HL-60/S4 treated with retinoic acid at 250 ng/mL for 4 days and 3 days (cell line): ENCODE data around the gene TCHP.

Experiments
- in situ Hi-C: fragments of 300-500 bp; cut with MboI; formaldehyde crosslinking; loops from 2 replicates; pipeline ENCODE4 v1.7.0; 2022; ENCODE audit warnings: low sequenced_read_pairs

Gene TCHP

DNA sequence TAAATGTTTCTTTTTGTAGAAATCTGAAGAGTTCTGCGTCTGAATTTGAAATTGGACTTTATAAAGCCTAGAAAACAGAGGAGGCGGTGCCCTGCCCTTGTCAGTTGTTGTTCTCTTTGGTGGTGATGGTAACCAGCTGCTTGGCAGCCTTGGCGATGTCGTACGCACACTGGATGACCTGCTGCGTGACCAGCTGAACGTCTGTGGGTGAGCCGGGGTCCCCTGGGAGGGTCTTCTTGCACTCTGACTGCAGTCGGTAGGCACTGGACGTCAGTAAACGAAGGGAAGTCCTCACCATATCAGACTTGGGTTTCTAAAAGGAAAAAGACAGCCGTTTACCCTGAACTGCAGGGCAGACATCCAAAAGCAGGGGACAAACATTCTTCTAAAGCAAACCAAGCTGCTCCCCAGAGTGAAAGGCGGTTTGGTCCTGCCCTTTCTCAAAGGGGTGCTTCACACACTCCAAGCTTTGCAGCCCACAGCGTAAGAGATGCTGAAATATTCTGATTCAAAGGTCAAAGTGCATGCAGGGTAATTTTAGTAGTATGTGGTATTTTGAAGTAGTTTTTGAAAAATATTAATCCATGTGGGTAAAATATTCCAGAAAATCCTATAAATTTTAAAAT is 32.9 kb downstream of the TCHP start:
- in situ Hi-C loops = no loop called here

DNA sequence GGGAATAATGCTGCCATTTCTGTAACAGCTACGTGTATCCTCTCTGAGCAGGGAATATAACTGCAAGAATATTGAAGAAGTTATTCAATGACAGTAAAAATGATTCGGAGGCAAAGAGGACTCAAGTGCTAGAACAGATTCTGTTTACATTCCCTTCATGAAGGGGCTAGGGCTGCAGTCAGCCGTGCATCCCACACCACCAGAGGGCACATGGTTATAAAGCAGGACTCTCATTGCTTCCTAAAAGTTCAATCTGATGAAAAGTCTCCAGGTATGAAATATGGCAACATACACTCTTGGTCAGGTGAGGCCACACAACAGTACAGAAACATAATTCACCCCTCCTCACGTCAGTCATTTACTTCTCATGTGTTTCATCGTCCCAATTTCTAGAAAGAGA is 34.0 kb downstream of the TCHP start:
- in situ Hi-C loops = no loop called here

DNA sequence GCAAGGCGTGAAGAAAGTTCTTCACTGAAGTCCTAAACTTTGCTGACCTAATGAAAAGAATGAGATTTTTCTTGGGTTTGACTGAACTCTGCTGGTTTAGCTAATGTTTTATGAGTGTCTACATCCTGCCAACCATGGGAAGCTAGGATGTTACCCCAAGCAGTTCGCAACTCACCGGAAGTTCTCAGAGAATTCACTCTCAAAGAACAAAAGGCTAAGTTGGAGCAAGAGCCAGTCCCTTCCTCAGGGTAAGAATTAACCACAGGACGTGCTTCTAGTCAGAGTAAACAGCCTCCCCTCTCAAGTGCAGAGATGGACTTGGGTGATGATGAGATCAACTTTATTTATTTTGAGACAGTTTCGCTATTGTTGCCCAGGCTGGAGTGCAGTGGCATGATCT is 37.3 kb downstream of the TCHP start:
- in situ Hi-C loops = no loop called here

DNA sequence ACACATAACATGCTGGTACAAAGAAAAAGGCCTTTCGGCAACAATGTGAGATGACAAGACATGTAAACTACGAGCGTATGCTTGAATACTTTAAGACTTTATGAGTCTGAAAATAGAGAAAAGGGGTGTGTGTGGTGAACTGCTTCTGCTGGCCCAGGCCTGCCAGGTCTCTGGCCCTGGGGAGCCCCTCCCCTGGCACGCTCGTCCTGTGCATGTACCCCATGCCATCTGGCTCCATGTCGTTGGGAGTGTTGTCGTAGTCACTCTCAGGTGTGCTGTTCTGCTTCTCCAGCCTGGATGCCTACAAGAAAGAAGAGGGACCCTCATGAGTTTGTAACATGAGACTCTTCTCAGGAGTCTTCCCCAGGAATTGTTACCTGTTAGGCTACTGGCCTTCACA is 38.9 kb downstream of the TCHP start:
- in situ Hi-C loops = no loop called here

DNA sequence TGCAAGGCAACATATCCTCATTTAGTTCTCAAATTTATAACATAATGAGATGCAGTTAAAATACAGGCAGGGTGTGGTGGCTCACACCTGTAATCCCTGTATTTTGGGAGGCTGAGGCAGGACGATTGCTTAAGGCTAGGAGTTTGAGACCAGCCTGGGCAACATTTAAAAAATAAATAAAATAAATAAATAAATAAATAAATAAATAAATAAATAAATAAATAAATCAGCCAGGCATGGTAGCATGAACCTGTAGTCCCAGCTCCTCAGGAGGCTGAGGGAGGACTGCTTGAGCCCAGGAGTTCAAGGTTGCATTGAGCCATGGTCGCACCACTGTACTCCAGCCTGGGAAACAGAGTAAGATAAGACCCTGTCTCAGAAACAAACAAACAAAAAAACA is 39.4 kb downstream of the TCHP start:
- in situ Hi-C loops = no loop called here

DNA sequence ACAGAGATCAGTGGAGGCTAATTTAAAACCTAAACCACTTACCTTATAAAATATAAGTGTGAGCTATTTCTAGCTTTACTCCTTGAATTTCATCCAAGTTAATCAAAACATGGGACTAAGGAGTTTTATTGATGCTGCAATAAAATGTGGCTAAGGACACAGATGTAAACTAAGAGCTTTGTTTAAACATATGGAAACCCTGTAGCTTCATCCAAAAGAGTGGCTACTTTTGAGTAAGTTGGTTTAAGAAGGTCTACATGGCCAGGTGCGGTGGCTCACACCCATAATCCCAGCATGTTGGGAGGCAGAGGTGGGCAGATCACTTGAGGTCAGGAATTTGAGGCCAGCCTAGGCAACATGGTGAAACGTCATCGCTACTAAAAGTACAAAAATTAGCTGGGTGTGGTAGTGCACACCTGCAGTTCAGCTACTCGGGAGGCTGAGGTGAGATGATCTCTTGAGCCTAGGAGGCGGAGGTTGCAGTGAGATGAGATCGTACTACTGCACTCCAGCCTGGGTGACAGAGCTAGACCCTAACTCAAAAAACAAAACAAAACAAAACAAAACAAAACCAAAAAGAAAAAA is 40.4 kb downstream of the TCHP start:
- in situ Hi-C loops = no loop called here

DNA sequence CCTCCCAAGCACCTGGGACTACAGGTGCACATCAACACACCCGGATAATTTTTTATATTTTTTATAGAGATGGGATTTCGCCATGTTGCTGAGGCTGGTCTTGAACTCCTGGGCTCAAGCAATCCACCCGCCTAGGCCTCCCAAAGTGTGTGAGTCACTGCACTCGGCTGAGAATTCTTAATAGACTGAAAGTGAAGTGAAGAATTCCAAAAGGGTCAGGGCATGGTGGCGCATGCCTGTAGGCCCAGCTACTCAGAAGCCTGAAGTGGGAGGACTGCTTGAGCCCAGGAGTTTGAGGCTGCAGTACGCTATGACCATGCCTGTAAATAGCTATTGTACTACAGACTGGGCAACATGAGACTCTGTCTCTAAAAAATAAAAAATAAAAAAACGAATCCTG is 43.7 kb downstream of the TCHP start:
- in situ Hi-C loops = no loop called here

DNA sequence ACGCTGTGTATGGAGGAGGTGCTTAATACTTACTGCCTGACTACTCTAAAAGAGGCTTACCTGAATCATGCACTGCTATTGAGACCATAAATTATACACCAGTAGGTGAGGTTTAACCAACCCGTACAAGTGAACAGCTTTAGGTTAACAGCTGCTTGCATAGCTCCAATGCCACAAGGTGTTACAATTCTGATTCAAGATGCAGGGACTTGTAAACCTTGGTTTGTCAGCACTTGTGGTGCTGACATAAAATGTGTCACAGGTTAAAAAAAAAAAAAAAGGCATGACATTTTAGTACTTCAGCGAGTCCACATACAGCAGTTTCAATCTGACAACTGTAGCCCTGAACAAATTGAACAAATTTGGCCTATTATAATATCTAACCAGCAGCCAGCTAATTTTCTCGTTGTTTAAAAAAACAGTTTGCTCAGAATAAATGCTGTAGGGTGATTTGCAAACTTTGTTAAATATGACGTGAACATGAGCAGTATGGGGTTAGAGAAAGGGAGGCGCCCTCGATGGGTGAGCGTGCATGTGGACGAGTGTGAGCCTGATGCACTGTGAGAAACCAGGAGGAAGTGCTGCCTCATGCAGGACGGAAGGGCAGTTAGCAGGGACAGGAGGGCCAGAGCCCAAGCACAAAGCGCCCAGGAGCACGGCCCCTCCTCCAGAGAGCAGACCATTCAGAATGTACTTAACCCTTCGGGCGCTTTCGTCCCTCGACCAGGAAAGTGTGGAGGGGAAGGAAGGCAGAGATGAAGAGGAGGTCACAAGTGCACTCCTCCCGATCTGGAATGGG is 44.7 kb downstream of the TCHP start:
- in situ Hi-C loops = no loop called here

DNA sequence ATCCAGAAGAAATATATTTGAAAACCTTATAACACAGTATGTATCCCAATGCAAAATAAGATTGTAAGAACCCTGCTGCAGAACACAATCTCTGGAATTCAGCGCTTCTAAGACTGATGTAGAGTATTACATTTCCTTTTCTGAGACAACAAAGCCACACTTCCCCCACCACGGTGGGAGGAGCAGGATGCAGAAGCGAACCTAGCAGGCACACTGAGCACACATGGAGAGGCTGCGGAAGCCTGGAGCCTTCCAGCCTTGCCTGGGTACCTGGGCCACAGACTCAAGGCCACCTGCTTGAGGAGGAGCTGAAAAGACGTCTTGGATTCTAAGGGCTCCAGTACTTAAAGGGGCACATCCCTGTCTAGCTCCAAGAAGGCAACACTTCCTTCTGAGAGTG is 46.4 kb downstream of the TCHP start:
- in situ Hi-C loops = no loop called here

DNA sequence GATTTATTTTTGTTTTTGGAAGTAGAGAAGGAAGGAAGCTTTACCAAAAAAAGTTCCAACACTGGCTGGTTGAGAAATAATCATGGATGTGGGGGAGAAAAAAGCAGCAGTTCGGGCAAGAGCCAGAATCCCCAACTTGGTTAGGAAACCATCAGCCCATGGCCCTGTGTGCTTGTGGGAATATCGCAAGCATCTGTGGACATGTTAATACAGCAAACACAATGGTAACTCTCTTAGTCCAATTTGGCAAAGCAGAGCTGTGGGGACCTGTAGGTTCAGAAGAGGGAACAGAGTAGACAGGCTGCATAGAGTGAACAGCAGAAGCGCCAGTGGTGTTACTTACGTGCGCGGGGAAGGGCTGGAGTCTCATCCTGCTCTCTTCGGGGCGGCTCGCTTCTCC is 46.8 kb downstream of the TCHP start:
- in situ Hi-C loops = no loop called here

DNA sequence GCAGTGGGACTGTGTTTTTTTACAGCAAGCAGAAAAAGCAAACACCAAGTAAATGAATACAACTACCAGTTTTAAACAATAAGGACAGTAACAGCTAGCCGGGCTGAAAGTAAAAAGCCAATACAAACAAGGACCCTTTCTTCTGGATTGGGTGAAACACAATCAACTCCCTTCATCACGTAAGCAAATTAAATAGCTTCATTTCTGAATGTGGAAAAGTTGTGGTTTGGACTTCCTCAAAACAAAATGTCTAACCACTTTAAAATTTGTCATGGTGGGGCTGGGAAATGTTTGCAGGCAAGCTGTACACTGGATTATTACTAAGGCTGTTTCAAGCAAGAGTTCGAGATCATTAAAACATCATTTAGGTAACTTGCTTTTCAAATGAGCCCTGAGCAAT is 47.4 kb downstream of the TCHP start:
- in situ Hi-C loops = no loop called here

DNA sequence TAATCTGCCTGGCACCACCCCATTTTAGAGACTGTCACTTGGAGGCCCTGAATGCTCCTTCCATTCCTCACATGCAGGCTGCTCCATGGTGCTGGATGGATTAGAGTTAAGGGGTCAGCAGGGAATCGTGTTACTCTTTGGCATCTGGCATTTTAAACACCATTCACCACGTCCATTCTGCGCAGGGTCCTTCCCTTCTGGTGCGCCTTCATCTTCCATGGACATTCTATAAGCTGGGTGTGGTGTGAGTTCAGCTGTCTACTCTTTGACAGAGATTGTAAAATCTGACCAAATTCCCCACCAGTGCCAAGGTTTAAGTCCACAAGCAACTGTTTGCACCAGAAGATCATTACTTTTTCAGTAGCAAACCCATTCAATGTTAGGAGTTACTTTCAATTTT is 48.3 kb downstream of the TCHP start:
- in situ Hi-C loops = no loop called here

DNA sequence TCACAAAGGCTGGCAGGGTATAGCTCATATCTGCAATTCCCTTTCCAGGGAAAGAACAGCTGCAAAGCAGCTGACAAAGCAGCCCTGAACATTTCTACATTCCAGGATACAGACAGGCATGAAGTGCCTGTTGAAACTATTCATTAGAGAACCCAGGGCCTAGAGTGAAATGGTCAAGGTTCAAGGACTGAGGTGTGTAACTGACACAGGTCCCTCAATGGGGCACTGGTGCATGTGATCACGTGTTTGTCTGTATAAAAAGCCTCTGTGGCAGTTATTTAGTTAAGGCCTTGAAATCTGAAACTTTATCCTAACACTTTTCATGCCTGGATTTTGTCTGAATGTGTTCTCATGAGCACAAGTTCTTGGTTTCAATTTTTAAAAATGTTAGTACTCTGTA is 49.0 kb downstream of the TCHP start:
- in situ Hi-C loops = no loop called here

DNA sequence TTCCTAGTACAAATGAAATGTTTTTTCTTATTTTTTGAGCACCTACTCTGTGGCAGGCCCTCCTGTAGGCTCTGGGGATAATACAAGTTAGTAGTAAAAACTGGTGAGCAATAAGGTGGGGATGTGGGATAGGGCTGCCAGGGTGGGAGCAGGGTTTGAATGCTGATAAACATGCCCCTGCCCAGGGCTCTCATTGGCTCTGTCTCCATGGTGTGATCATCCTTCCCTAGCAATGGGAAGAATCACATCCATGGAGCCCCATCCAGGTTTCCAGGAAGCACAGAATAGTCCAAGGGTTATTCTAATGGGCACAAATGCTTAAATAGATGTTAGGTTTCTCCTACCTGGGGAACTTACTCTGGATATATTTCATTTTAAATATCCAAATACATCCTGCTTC is 50.6 kb downstream of the TCHP start:
- in situ Hi-C loops = no loop called here

DNA sequence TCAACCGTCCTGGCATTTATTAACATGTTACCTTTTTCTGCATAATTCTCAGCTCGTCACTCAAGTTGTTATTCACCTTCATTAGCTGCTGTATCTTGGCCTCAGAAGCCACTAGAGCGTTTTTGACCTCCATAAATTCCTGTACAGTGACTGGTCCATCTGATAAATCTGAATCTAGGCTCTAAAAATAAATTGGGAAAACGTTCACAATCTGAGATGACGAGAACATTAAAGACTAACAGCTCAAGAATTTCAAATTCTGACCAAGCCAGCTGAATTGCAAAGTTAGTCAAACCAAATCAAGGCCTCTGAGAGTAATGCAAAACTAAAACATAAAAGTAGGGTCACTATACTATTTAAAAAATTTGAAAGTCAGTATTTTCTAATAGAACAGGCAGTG is 51.1 kb downstream of the TCHP start:
- in situ Hi-C loops = no loop called here

DNA sequence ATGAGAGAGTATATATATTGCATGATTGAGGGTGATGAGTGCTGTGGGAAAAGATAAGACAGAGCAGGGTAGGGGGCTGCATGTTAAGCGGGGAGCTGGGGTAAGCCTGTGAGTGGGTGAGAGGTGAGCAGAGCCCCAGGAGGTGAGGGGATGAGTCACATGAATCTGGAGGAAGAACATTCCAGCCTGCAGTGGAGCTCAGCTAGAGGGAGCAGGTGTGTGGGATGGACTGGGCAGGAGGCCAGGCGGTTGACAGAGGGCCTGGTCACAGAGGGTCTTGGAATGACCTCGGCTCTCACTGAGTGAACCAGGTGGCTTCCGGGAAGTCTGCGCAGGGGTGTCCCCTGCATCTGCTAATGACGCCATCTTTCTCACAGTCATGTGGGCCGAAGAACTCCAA is 51.7 kb downstream of the TCHP start:
- in situ Hi-C loops = no loop called here

DNA sequence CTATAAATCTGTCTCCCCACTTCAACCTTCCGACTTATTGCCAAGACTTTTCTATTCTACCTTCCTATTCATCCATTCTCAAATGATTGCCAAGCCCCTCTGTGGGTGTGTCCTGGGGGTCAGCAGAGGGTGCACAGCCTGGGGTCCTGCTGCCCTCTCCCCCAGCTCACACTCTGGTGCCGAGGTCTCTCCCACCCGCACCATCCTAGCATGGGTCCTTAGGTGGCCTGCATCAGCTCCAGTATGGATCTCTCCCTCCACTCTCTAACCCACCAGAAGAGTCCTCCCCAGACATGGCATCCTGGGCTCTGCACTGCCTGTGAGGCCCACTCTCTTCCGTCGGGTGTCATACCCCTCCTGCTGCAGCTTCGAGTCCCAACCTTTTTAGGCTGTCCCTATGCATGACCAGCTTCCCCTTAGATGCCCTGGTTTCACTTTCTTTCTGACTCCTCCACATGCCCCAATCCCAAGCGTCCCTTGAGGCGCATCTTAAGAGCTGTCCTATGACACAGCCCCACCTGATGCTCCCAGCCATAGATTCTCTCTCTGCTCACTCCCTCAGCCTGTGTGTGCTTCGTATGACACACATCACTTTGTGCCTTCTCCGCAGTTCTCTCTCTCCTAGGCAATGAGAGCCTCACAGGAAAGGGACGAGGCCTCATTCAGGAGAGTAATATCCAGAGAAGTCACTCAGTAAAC is 52.2 kb downstream of the TCHP start:
- in situ Hi-C loops = no loop called here

DNA sequence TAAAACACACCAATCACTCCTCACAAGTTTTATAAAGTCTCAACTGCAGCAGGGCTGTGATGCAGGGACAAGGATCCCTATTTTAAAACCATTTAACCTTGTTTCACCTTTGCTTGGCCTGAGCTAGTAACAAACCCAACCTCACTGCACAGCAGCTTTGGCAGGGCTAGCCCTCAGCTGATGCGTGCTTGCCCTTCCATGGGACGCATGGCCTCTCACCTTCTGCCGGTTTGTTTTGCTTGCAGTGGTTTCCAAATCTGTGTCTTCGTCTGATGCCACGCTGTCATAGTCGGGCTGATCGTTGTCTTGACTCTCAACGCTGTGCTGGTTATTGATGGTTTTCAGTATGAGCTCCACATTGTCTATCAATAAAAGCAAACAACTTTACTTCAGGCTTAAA is 52.8 kb downstream of the TCHP start:
- in situ Hi-C loops = no loop called here

DNA sequence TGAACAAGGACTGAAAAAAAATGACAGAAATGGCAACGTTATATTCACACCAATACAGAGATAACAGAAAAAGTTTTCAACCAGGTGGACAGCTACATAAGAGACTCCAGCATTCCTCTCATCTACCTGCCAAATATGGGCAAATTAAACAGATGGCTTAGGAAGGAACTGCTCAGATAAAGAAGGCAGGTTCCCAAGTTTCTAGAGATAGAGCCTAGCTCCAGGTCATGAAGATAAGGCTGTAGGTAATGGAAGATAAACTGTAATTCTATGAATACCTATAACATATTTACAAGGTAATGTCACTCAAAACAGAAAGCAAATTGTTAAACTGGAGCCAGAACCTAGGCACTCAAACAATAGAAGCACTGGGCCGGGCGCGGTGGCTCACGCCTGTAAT is 53.6 kb downstream of the TCHP start:
- in situ Hi-C loops = no loop called here

DNA sequence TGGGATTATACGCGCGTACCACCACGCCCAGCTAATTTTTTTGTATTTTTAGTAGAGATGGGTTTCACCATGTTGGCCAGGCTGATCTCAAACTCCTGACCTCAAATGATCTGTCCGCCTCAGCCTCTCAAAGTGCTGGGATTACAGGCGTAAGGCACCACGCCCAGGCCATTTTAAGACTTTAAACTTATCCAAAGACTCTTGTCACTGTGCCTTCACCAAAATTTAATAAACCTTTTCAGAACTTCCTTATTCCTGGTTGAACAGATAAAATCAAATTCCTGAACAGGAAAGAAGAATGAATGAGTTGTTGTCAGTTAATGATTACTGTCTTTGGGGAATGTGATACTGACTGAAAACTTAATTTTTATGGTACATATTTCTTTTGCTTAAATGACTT is 58.3 kb downstream of the TCHP start:
- in situ Hi-C loops = no loop called here

DNA sequence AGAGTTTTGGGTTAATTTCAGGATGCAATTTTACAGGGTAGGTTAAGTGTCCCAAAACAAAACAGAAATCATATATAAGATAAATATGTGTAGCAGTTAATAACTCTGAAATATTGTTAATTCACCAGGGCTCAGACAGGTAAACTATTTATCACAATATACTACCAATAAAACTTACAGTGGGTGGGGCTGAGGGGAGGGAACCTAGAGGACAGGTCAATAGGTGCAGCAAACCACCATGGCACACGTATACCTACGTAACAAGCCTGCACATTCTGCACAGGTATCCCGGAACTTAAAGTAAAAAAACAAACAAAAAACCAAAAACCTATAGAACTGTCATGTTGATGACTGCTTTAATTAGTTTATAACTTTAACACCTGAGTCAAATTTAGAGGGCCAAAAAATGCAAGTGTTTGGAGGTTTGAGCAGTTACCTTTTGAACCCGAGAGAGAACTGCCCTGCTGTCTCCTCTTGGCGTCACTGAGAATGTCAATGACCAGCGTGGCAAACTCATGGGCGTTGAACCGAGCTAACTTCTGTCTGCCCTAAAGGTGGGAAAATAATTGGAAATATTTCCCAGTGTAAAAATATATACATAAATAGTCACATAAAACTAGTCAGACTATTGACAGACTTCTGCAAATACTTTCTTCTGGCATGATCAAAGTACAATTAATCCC is 59.5 kb downstream of the TCHP start:
- in situ Hi-C loops = no loop called here
